Naive thymus-derived CD4-positive, alpha-beta T cell (primary cell): ENCODE measurements around the gene ARNT2. TPM values are rescaled to one million over a fixed set of nuclear protein-coding genes. Genes with fewer than 3 reads are reported as not detected.

Source experiments
- ATAC-seq: fragments of 150-1000 bp; cut with Tn5 transposase; 2 replicates; pipeline ENCODE4 v1.10.0; 2021; ENCODE audit warnings: mild to moderate bottlenecking, moderate library complexity
- CTCF ChIA-PET: fragments of 350-600 bp; sonication (Branson Sonifier 250); formaldehyde crosslinking; loops from one replicate; lab custom pipeline; 2021; ENCODE audit warnings: antibody characterized with exemption; lab: Charles Lee
- POLR2A ChIA-PET: fragments of 350-600 bp; sonication (Branson Sonifier 250); formaldehyde crosslinking; loops from one replicate; lab custom pipeline; 2021; ENCODE audit warnings: antibody characterized with exemption, inconsistent platforms; lab: Charles Lee
- DNase-seq, 9 donors: peaks; one replicate each; pipeline versions ENCODE4 v3.0.0 to v3.0.0-alpha.2; 2020 to 2022; ENCODE audit warnings: mixed read lengths in 1 of 9
- H3K27ac ChIP-seq: one replicate; pipeline ENCODE4 v1.7.0; 2013; ENCODE audit warnings: mild to moderate bottlenecking, low read depth, low read length, moderate library complexity
- H3K27me3 ChIP-seq, 2 donors: one replicate each; pipeline ENCODE4 v1.7.0; 2013; ENCODE audit warnings: low read length in 2 of 2, mild to moderate bottlenecking in 2 of 2, moderate library complexity in 2 of 2; ENCODE audit not compliant: control insufficient read depth in 2 of 2, insufficient read depth in 2 of 2
- H3K36me3 ChIP-seq, 3 experiments: 1 replicate in 2 of 3; 2 replicates in 1 of 3; pipeline ENCODE4 v1.7.0; 2013; ENCODE audit warnings: low read length in 3 of 3, mild to moderate bottlenecking in 3 of 3, moderate library complexity in 1 of 3; ENCODE audit not compliant: insufficient read depth in 3 of 3, control insufficient read depth in 2 of 3
- H3K4me1 ChIP-seq, 2 donors: one replicate each; pipeline ENCODE4 v1.7.0; 2013; ENCODE audit warnings: low read length in 2 of 2, mild to moderate bottlenecking in 2 of 2, moderate library complexity in 1 of 2; ENCODE audit not compliant: control insufficient read depth in 2 of 2, insufficient read depth in 2 of 2
- H3K4me3 ChIP-seq: 2 replicates; pipeline ENCODE4 v1.7.0; 2013; ENCODE audit warnings: mild to moderate bottlenecking, low read length
- H3K9me3 ChIP-seq, 3 experiments: 1 replicate in 2 of 3; 2 replicates in 1 of 3; pipeline ENCODE4 v1.7.0; 2013; ENCODE audit warnings: low read length in 3 of 3; ENCODE audit not compliant: control insufficient read depth in 2 of 3
- H3K27ac Mint-ChIP-seq, 9 donors: one replicate each; pipeline ENCODE4 v1.8.0; 2020 to 2022; ENCODE audit warnings: mixed read lengths in 9 of 9, mild to moderate bottlenecking in 8 of 9, moderate library complexity in 5 of 9, inconsistent platforms in 2 of 9
- H3K27me3 Mint-ChIP-seq, 5 donors: one replicate each; pipeline ENCODE4 v1.8.0; 2021 to 2022; ENCODE audit warnings: mixed read lengths in 5 of 5, mild to moderate bottlenecking in 1 of 5
- H3K36me3 Mint-ChIP-seq, 5 donors: one replicate each; pipeline ENCODE4 v1.8.0; 2020 to 2022; ENCODE audit warnings: mixed read lengths in 5 of 5, mild to moderate bottlenecking in 3 of 5, inconsistent platforms in 1 of 5
- H3K4me1 Mint-ChIP-seq, 7 donors: one replicate each; pipeline ENCODE4 v1.8.0; 2020 to 2022; ENCODE audit warnings: mixed read lengths in 7 of 7, mild to moderate bottlenecking in 3 of 7, inconsistent platforms in 1 of 7
- H3K4me3 Mint-ChIP-seq, 10 donors: one replicate each; pipeline ENCODE4 v1.8.0; 2020 to 2022; ENCODE audit warnings: mild to moderate bottlenecking in 10 of 10, mixed read lengths in 10 of 10, moderate library complexity in 6 of 10, inconsistent platforms in 2 of 10
- H3K9me3 Mint-ChIP-seq, 11 donors: one replicate each; pipeline ENCODE4 v1.8.0; 2020 to 2022; ENCODE audit warnings: mixed read lengths in 11 of 11, mild to moderate bottlenecking in 4 of 11, inconsistent platforms in 1 of 11, moderate library complexity in 1 of 11
- intact Hi-C, 2 donors: fragments of 100-400 bp; cut with micrococcal nuclease; formaldehyde crosslinking; loops; one replicate each; pipeline ENCODE4 v1.15.1; 2023
- polyA plus RNA-seq, 2 donors: library from polyadenylated mRNA; unstranded; fragments of 300-500 nt; fragmentation: Illumina TruSeq; gene quantifications; one replicate each; pipeline ENCODE4 v1.2.3, GENCODE V29; 2021
- total RNA-seq, 6 experiments: library from RNA in 5 of 6; stranded (reverse) in 5 of 6; gene quantifications; 1 replicate in 5 of 6; 2 replicates in 1 of 6; pipeline ENCODE4 v1.2.3 and lab custom pipeline; 2021 to 2026

ARNT2 gene
- total and polyA plus RNA-seq, 7 experiments from 2014 or later = not detected

GRCh38 chr15:80475572-80475971 is 71.4 kb downstream of the ARNT2 start:
- Mint-ChIP-seq H3K36me3 (peaks cover 0 to 4% (median 0%) of the 10 kb centered on the region in 5 donors), H3K27me3 (peaks cover 2 to 33% (median 20%) of the 10 kb centered on the region in 5 donors), H3K9me3 (peaks cover 0 to 21% (median 7%) of the 10 kb centered on the region in 11 donors), H3K4me3 (no peak overlapping the region), H3K4me1 (peaks cover 0 to 4% (median 0%) of the 10 kb centered on the region in 7 donors), H3K27ac (no peak overlapping the region)
- CTCF ChIA-PET = no interaction called here
- H3K27me3 ChIP-seq = no peaks in the 10 kb centered on the region
- intact Hi-C loops = no loop called here
- ATAC-seq (no peak), DNase-seq (no peak)
- no peaks in the 10 kb centered on the region for H3K4me1 ChIP-seq
- no peaks in the 10 kb centered on the region for H3K9me3 ChIP-seq
- POLR2A ChIA-PET = no interaction called here
- no peak overlapping the region for H3K4me3 ChIP-seq
- H3K27ac ChIP-seq = no peak overlapping the region
- H3K36me3 ChIP-seq = no peaks in the 10 kb centered on the region

GRCh38 chr15:80476036-80476435 is 71.9 kb downstream of the ARNT2 start:
- Mint-ChIP-seq H3K9me3 (peaks cover 0 to 21% (median 7%) of the 10 kb centered on the region in 11 donors), H3K27ac (no peak overlapping the region), H3K27me3 (peaks cover 2 to 33% (median 20%) of the 10 kb centered on the region in 5 donors), H3K36me3 (peaks cover 0 to 4% (median 0%) of the 10 kb centered on the region in 5 donors), H3K4me1 (peaks cover 0 to 4% (median 0%) of the 10 kb centered on the region in 7 donors), H3K4me3 (no peak overlapping the region)
- DNase-seq (no peak), ATAC-seq (no peak)
- Histone ChIP-seq H3K4me1 (no peaks in the 10 kb centered on the region), H3K27ac (no peak overlapping the region), H3K4me3 (no peak overlapping the region), H3K9me3 (no peaks in the 10 kb centered on the region), H3K36me3 (no peaks in the 10 kb centered on the region), H3K27me3 (no peaks in the 10 kb centered on the region)
- POLR2A ChIA-PET = no interaction called here
- CTCF ChIA-PET = no interaction called here
- intact Hi-C loops = no loop called here

GRCh38 chr15:80478075-80478474 is 73.9 kb downstream of the ARNT2 start:
- no peak overlapping the region for H3K27ac ChIP-seq
- Mint-ChIP-seq H3K27ac (no peak overlapping the region), H3K4me1 (peaks cover 0 to 1% (median 0%) of the 10 kb centered on the region in 7 donors), H3K9me3 (peaks cover 0 to 21% (median 7%) of the 10 kb centered on the region in 11 donors), H3K36me3 (peaks cover 0 to 4% (median 0%) of the 10 kb centered on the region in 5 donors), H3K4me3 (no peak overlapping the region), H3K27me3 (peaks cover 0 to 18% (median 2%) of the 10 kb centered on the region in 5 donors)
- ATAC-seq (no peak), DNase-seq (no peak)
- no peaks in the 10 kb centered on the region for H3K36me3 ChIP-seq
- H3K4me1 ChIP-seq = no peaks in the 10 kb centered on the region
- ChIA-PET POLR2A (no interaction called here), CTCF (no interaction called here)
- no peak overlapping the region for H3K4me3 ChIP-seq
- H3K27me3 ChIP-seq = no peaks in the 10 kb centered on the region
- H3K9me3 ChIP-seq = no peaks in the 10 kb centered on the region
- intact Hi-C loops = no loop called here

GRCh38 chr15:80479191-80479590 is 75.0 kb downstream of the ARNT2 start:
- no peak for DNase-seq
- no peaks in the 10 kb centered on the region for H3K9me3 ChIP-seq
- Mint-ChIP-seq H3K4me3 (no peak overlapping the region), H3K27ac (no peak overlapping the region), H3K9me3 (peaks cover 0 to 21% (median 7%) of the 10 kb centered on the region in 11 donors), H3K4me1 (no peaks in the 10 kb centered on the region), H3K27me3 (peaks cover 0 to 8% (median 5%) of the 10 kb centered on the region in 5 donors), H3K36me3 (peaks cover 0 to 4% (median 0%) of the 10 kb centered on the region in 5 donors)
- no peak for ATAC-seq
- H3K4me1 ChIP-seq = no peaks in the 10 kb centered on the region
- H3K36me3 ChIP-seq = no peaks in the 10 kb centered on the region
- intact Hi-C loops = no loop called here
- POLR2A ChIA-PET = no interaction called here
- H3K27ac ChIP-seq = no peak overlapping the region
- H3K27me3 ChIP-seq = no peaks in the 10 kb centered on the region
- CTCF ChIA-PET = no interaction called here
- H3K4me3 ChIP-seq = no peak overlapping the region

DNA sequence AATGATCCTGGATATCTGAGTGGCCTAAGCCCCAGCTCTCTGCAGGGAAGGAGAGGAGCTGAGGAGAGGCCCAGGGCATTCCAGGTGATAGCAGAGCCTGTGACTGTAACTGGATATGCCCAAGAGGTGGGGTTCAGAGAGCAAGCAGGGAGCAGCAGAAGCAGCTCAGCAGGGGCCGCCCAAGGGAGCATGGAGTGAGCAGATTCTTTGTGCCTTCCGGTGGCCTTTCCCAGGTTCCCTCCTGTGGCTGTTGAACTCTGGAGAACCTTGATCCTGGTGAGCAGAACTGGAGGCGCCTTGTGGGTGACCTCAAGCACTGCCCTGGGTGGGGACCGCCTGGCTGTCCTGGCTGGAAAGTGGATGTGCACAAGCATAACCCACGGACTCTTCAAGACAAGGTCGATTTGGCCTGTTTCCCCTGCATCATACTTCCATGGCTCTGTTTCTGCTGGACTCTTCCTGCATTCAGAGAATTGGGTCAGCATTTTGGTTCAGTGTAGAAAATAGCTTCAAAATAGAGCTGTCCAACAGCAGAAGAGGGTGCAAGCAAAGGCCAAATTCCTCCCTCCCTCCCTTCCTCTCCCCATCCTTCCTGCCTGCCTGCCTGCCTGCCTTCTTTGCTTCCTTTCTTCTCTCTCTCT is 76.1 kb downstream of the ARNT2 start:
- Histone ChIP-seq H3K27ac (no peak overlapping the region), H3K36me3 (no peaks in the 10 kb centered on the region), H3K27me3 (no peaks in the 10 kb centered on the region), H3K4me3 (no peak overlapping the region), H3K4me1 (no peaks in the 10 kb centered on the region), H3K9me3 (no peaks in the 10 kb centered on the region)
- H3K36me3 Mint-ChIP-seq = peaks cover 0 to 4% (median 0%) of the 10 kb centered on the region in 5 donors
- POLR2A ChIA-PET = no interaction called here
- H3K27me3 Mint-ChIP-seq = peaks cover 0 to 9% (median 5%) of the 10 kb centered on the region in 5 donors
- ATAC-seq (no peak), DNase-seq (no peak)
- intact Hi-C loops = no loop called here
- no peaks in the 10 kb centered on the region for H3K4me1 Mint-ChIP-seq
- peaks cover 0 to 21% (median 7%) of the 10 kb centered on the region in 11 donors for H3K9me3 Mint-ChIP-seq
- no peak overlapping the region for H3K27ac Mint-ChIP-seq
- CTCF ChIA-PET = interaction anchor here (0.6 kb wide), 1 partner anchor 15 kb away, joined by 3 read pairs; no protein-coding TSS in a partner anchor
- H3K4me3 Mint-ChIP-seq = no peak overlapping the region

- H3K36me3 ChIP-seq = no peaks in the 10 kb centered on the region
- Mint-ChIP-seq H3K4me3 (no peak overlapping the region), H3K4me1 (no peaks in the 10 kb centered on the region), H3K27ac (no peak overlapping the region), H3K36me3 (peaks cover 0 to 3% (median 0%) of the 10 kb centered on the region in 5 donors), H3K9me3 (peaks cover 0 to 16% (median 4%) of the 10 kb centered on the region in 11 donors), H3K27me3 (peaks cover 0 to 12% (median 5%) of the 10 kb centered on the region in 5 donors)
- no peaks in the 10 kb centered on the region for H3K27me3 ChIP-seq
- no peaks in the 10 kb centered on the region for H3K9me3 ChIP-seq
- ChIA-PET CTCF (interaction anchor here (0.6 to 0.8 kb wide), 2 partner anchors 14 to 26 kb away, joined by 3 read pairs; no protein-coding TSS in a partner anchor), POLR2A (no interaction called here)
- H3K4me3 ChIP-seq = no peak overlapping the region
- intact Hi-C loops = no loop called here
- ATAC-seq = no peak
- no peak overlapping the region for H3K27ac ChIP-seq
- DNase-seq = no peak
- H3K4me1 ChIP-seq = no peaks in the 10 kb centered on the region
Measured at GRCh38 chr15:80480909-80481308, 76.7 kb downstream of the ARNT2 start.

- Mint-ChIP-seq H3K4me3 (no peak overlapping the region), H3K36me3 (no peaks in the 10 kb centered on the region), H3K9me3 (peaks cover 0 to 1% (median 0%) of the 10 kb centered on the region in 11 donors), H3K27me3 (peaks cover 0 to 18% (median 6%) of the 10 kb centered on the region in 5 donors), H3K27ac (no peak overlapping the region), H3K4me1 (no peaks in the 10 kb centered on the region)
- POLR2A ChIA-PET = no interaction called here
- Histone ChIP-seq H3K27me3 (no peaks in the 10 kb centered on the region), H3K4me1 (no peaks in the 10 kb centered on the region), H3K4me3 (no peak overlapping the region), H3K9me3 (no peaks in the 10 kb centered on the region), H3K36me3 (no peaks in the 10 kb centered on the region), H3K27ac (no peak overlapping the region)
- CTCF ChIA-PET = no interaction called here
- DNase-seq = no peak
- ATAC-seq = no peak
- intact Hi-C loops = no loop called here
Measured at GRCh38 chr15:80482696-80483095, 78.5 kb downstream of the ARNT2 start.
